ENCODE data around the gene NUTF2.

Gene NUTF2

DNA sequence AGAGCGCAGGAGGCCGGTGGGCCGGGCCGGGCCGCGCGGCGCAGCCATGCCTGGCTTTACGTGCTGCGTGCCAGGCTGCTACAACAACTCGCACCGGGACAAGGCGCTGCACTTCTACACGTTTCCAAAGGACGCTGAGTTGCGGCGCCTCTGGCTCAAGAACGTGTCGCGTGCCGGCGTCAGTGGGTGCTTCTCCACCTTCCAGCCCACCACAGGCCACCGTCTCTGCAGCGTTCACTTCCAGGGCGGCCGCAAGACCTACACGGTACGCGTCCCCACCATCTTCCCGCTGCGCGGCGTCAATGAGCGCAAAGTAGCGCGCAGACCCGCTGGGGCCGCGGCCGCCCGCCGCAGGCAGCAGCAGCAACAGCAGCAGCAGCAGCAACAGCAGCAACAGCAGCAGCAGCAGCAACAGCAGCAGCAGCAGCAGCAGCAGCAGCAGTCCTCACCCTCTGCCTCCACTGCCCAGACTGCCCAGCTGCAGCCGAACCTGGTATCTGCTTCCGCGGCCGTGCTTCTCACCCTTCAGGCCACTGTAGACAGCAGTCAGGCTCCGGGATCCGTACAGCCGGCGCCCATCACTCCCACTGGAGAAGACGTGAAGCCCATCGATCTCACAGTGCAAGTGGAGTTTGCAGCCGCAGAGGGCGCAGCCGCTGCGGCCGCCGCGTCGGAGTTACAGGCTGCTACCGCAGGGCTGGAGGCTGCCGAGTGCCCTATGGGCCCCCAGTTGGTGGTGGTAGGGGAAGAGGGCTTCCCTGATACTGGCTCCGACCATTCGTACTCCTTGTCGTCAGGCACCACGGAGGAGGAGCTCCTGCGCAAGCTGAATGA, 4.0 kb upstream of the NUTF2 start:
- peak overlapping the region; percentile 81 for H3K27ac ChIP-seq (ENCODE audit: low read depth, low read length)
- no peaks in the 10 kb centered on the region for H3K9me3 ChIP-seq (ENCODE audit: control insufficient read depth, insufficient read depth, low read length)
- no peaks in the 10 kb centered on the region for H3K27me3 ChIP-seq (ENCODE audit: control insufficient read depth, low read length)
- peaks cover 48% of the 10 kb centered on the region for H3K79me2 ChIP-seq (ENCODE audit: control insufficient read depth, low read length)
- peaks cover 15% of the 10 kb centered on the region for H3K36me3 ChIP-seq (ENCODE audit: control insufficient read depth, low read length)
- H3K4me3 ChIP-seq (ENCODE audit: low read length), result peak overlapping the region; percentile 95
- peaks cover 7% of the 10 kb centered on the region; the same call in 1 of the 2 replicates for H3F3A ChIP-seq (ENCODE audit: control insufficient read depth, insufficient read depth)
- peak overlapping the region; percentile 78 for H3K4me2 ChIP-seq (ENCODE audit: low read length)
- peaks cover 7% of the 10 kb centered on the region for H4K20me1 ChIP-seq (ENCODE audit: control insufficient read depth, insufficient read depth, low read depth, low read length)
- H3K4me1 ChIP-seq (ENCODE audit: control insufficient read depth, low read length), result peaks cover 37% of the 10 kb centered on the region
- H3K9me2 ChIP-seq (replicated peaks; ENCODE audit: control insufficient read depth, low read length), result no peaks in the 10 kb centered on the region
- TF ChIP-seq, protein P1, sequence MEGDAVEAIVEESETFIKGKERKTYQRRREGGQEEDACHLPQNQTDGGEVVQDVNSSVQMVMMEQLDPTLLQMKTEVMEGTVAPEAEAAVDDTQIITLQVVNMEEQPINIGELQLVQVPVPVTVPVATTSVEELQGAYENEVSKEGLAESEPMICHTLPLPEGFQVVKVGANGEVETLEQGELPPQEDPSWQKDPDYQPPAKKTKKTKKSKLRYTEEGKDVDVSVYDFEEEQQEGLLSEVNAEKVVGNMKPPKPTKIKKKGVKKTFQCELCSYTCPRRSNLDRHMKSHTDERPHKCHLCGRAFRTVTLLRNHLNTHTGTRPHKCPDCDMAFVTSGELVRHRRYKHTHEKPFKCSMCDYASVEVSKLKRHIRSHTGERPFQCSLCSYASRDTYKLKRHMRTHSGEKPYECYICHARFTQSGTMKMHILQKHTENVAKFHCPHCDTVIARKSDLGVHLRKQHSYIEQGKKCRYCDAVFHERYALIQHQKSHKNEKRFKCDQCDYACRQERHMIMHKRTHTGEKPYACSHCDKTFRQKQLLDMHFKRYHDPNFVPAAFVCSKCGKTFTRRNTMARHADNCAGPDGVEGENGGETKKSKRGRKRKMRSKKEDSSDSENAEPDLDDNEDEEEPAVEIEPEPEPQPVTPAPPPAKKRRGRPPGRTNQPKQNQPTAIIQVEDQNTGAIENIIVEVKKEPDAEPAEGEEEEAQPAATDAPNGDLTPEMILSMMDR (IDR thresholded peaks at IDR 0.05; ENCODE audit: low read depth, low read length, poor library complexity, severe bottlenecking), result peak; percentile 54
- TF ChIP-seq EZH2phosphoT487 (IDR thresholded peaks at IDR 0.05; ENCODE audit: borderline replicate concordance, low read length), result no peak

DNA sequence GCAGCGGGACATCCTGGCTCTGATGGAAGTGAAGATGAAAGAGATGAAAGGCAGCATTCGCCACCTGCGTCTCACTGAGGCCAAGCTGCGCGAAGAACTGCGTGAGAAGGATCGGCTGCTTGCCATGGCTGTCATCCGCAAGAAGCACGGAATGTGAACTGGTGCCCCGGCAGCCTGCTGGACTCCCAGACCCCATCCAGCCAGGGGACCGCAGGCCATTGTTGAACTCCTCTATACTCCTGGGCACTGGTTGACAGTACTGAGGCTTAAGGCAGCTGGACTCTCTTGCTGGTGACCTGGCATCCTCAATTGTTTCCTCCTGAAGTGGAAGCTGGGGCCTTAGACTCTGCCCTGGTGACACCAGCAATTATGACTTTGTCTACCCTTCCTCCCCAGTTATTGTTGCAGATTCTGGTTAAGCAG, 3.4 kb upstream of the NUTF2 start:
- peaks cover 54% of the 10 kb centered on the region for H3K79me2 ChIP-seq (ENCODE audit: control insufficient read depth, low read length)
- H3K9me2 ChIP-seq (replicated peaks; ENCODE audit: control insufficient read depth, low read length), result no peaks in the 10 kb centered on the region
- H3K4me1 ChIP-seq (ENCODE audit: control insufficient read depth, low read length), result peaks cover 43% of the 10 kb centered on the region
- H3K27ac ChIP-seq (ENCODE audit: low read depth, low read length), result peak overlapping the region; percentile 81; the same call in 1 of the 2 replicates
- H3K4me3 ChIP-seq (ENCODE audit: low read length), result peak overlapping the region; percentile 95
- peaks cover 15% of the 10 kb centered on the region for H3K36me3 ChIP-seq (ENCODE audit: control insufficient read depth, low read length)
- peaks cover 7% of the 10 kb centered on the region for H4K20me1 ChIP-seq (ENCODE audit: control insufficient read depth, insufficient read depth, low read depth, low read length)
- H3K27me3 ChIP-seq (ENCODE audit: control insufficient read depth, low read length), result no peaks in the 10 kb centered on the region
- H3F3A ChIP-seq (ENCODE audit: control insufficient read depth, insufficient read depth), result peaks cover 7% of the 10 kb centered on the region; the same call in 1 of the 2 replicates
- no peak for TF ChIP-seq EZH2phosphoT487 (IDR thresholded peaks at IDR 0.05; ENCODE audit: borderline replicate concordance, low read length)
- TF ChIP-seq, protein P1 (IDR thresholded peaks at IDR 0.05; ENCODE audit: low read depth, low read length, poor library complexity, severe bottlenecking), result no peak
- H3K4me2 ChIP-seq (ENCODE audit: low read length), result peak overlapping the region; percentile 78
- H3K9me3 ChIP-seq (ENCODE audit: control insufficient read depth, insufficient read depth, low read length), result no peaks in the 10 kb centered on the region

DNA sequence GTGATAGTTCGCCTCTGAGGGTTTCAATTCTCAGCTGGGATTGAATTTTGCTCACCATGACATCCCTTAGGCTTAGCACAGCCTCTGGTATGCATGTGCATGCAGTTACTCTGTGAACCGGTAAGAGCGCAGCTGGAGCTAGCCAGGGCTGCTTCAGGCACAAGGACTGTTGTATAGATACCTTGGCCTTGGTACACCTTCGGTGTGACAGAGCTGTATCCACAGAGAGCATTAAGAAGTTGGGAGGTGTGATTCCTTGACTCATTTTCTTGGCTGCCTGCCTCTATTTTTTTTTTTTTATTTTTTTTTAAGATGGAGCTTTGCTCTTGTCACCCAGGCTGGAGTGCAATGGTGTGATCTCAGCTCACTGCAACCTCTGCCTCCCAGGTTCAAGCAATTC, 2.2 kb upstream of the NUTF2 start:
- no peak for TF ChIP-seq EZH2phosphoT487 (IDR thresholded peaks at IDR 0.05; ENCODE audit: borderline replicate concordance, low read length)
- TF ChIP-seq, protein P1 (IDR thresholded peaks at IDR 0.05; ENCODE audit: low read depth, low read length, poor library complexity, severe bottlenecking), result no peak
- H3K27ac ChIP-seq (ENCODE audit: low read depth, low read length), result no peak overlapping the region
- H3K4me1 ChIP-seq (ENCODE audit: control insufficient read depth, low read length), result peaks cover 49% of the 10 kb centered on the region

More for the DNA sequence above, 2.2 kb upstream of the NUTF2 start:
- peaks cover 65% of the 10 kb centered on the region for H3K79me2 ChIP-seq (ENCODE audit: control insufficient read depth, low read length)
- peak overlapping the region; percentile 95 for H3K4me3 ChIP-seq (ENCODE audit: low read length)
- H3K9me3 ChIP-seq (ENCODE audit: control insufficient read depth, insufficient read depth, low read length), result no peaks in the 10 kb centered on the region
- peak overlapping the region; percentile 78 for H3K4me2 ChIP-seq (ENCODE audit: low read length)
- H3K9me2 ChIP-seq (replicated peaks; ENCODE audit: control insufficient read depth, low read length), result no peaks in the 10 kb centered on the region
- peaks cover 7% of the 10 kb centered on the region; the same call in 1 of the 2 replicates for H3F3A ChIP-seq (ENCODE audit: control insufficient read depth, insufficient read depth)
- peaks cover 22% of the 10 kb centered on the region for H3K36me3 ChIP-seq (ENCODE audit: control insufficient read depth, low read length)
- no peaks in the 10 kb centered on the region for H3K27me3 ChIP-seq (ENCODE audit: control insufficient read depth, low read length)
- H4K20me1 ChIP-seq (ENCODE audit: control insufficient read depth, insufficient read depth, low read depth, low read length), result peaks cover 7% of the 10 kb centered on the region
